Nephron (organoid): ENCODE measurements around the gene NPR2.
A peak's percentile ranks its signal among the peaks of the same experiment; 100 is the strongest.

Experiments
- H3K27ac Mint-ChIP-seq, 3 experiments: 2 replicates each; pipeline ENCODE4 v1.8.0; 2020; ENCODE audit warnings: mixed read lengths in 3 of 3, mild to moderate bottlenecking in 2 of 3, moderate library complexity in 1 of 3
- H3K27me3 Mint-ChIP-seq: 2 replicates; pipeline ENCODE4 v1.8.0; 2021; ENCODE audit warnings: low read depth, mild to moderate bottlenecking, moderate library complexity, mixed read lengths
- H3K36me3 Mint-ChIP-seq: 2 replicates; pipeline ENCODE4 v1.8.0; 2020; ENCODE audit warnings: low read depth, mixed read lengths
- H3K4me1 Mint-ChIP-seq: 2 replicates; pipeline ENCODE4 v1.8.0; 2020; ENCODE audit warnings: mixed read lengths
- H3K4me3 Mint-ChIP-seq, 3 experiments: 2 replicates each; pipeline ENCODE4 v1.8.0; 2020; ENCODE audit warnings: mild to moderate bottlenecking in 3 of 3, mixed read lengths in 3 of 3, moderate library complexity in 2 of 3
- H3K9me3 Mint-ChIP-seq: 2 replicates; pipeline ENCODE4 v1.8.0; 2020; ENCODE audit warnings: mixed read lengths
- CTCF ChIP-seq, 3 experiments: fragments of 200-600 bp; sonication (generic); IDR thresholded peaks; one replicate each; pipeline ENCODE4 v1.5.0; 2021; ENCODE audit warnings: antibody characterized with exemption in 3 of 3; ENCODE audit not compliant: unreplicated experiment in 3 of 3

Gene NPR2

GRCh38 chr9:35842020-35842745 is 50.8 kb downstream of the NPR2 start:
- Mint-ChIP-seq H3K27me3 (peaks cover 9% of the 10 kb centered on the region), H3K4me1 (peaks cover 25% of the 10 kb centered on the region), H3K27ac (no peak overlapping the region), H3K9me3 (no peaks in the 10 kb centered on the region), H3K4me3 (no peak overlapping the region), H3K36me3 (peaks cover 39% of the 10 kb centered on the region)
- TF ChIP-seq CTCF (IDR thresholded peaks at IDR 0.05; ENCODE audit: unreplicated experiment in 3 of 3), result no peak

- Mint-ChIP-seq H3K27me3 (peaks cover 9% of the 10 kb centered on the region), H3K4me3 (no peak overlapping the region), H3K4me1 (peaks cover 31% of the 10 kb centered on the region), H3K36me3 (peaks cover 45% of the 10 kb centered on the region), H3K9me3 (no peaks in the 10 kb centered on the region), H3K27ac (no peak overlapping the region)
- TF ChIP-seq CTCF (IDR thresholded peaks at IDR 0.05; ENCODE audit: unreplicated experiment in 3 of 3), result no peak
Measured at GRCh38 chr9:35842795-35843194, 51.4 kb downstream of the NPR2 start.

- no peak for TF ChIP-seq CTCF (IDR thresholded peaks at IDR 0.05; ENCODE audit: unreplicated experiment in 3 of 3)
- H3K27me3 Mint-ChIP-seq, result peaks cover 9% of the 10 kb centered on the region
- peaks cover 42% of the 10 kb centered on the region for H3K4me1 Mint-ChIP-seq
- H3K36me3 Mint-ChIP-seq, result peaks cover 49% of the 10 kb centered on the region
- peak overlapping the region; percentile 46 to 67 (median 59) for H3K27ac Mint-ChIP-seq
- H3K4me3 Mint-ChIP-seq, result no peak overlapping the region
- H3K9me3 Mint-ChIP-seq, result no peaks in the 10 kb centered on the region
Measured at GRCh38 chr9:35844628-35845270, 53.4 kb downstream of the NPR2 start.

- Mint-ChIP-seq H3K27ac (peak overlapping the region in 2 of 3 experiments; percentile 14 to 59), H3K9me3 (no peaks in the 10 kb centered on the region), H3K4me3 (peak overlapping the region in 1 of 3 experiments; percentile 64), H3K36me3 (peaks cover 54% of the 10 kb centered on the region), H3K4me1 (peaks cover 47% of the 10 kb centered on the region), H3K27me3 (peaks cover 9% of the 10 kb centered on the region)
- TF ChIP-seq CTCF (IDR thresholded peaks at IDR 0.05; ENCODE audit: unreplicated experiment in 3 of 3), result no peak
Measured at GRCh38 chr9:35845824-35846771, 54.7 kb downstream of the NPR2 start.

GRCh38 chr9:35847792-35848572 is 56.6 kb downstream of the NPR2 start:
- Mint-ChIP-seq H3K4me1 (peaks cover 47% of the 10 kb centered on the region), H3K4me3 (no peak overlapping the region), H3K36me3 (peaks cover 56% of the 10 kb centered on the region), H3K27ac (peak overlapping the region in 2 of 3 experiments; percentile 8 to 33), H3K27me3 (peaks cover 9% of the 10 kb centered on the region), H3K9me3 (no peaks in the 10 kb centered on the region)
- TF ChIP-seq CTCF (IDR thresholded peaks at IDR 0.05; ENCODE audit: unreplicated experiment in 3 of 3), result no peak
